A172 (cell line): ENCODE measurements around the gene HOXD8. TPM values are rescaled to one million over a fixed set of nuclear protein-coding genes. Genes with fewer than 3 reads are reported as not detected.
A peak's percentile ranks its signal among the peaks of the same experiment; 100 is the strongest.

ENCODE experiments used
- DNase-seq: peaks from one replicate; pipeline ENCODE4 v3.0.0-alpha.2; 2015; ENCODE audit warnings: low spot score
- total RNA-seq: library from RNA; depleted of rRNA; stranded (reverse); fragments of >200 nt; shearing (Covaris generic); gene quantifications from 2 replicates; pipeline ENCODE4 v1.2.3, GENCODE V29; 2014

Gene HOXD8
- total RNA-seq, 1 experiment from 2014 or later = 20.4 TPM

- DNase-seq = no peak
Observed at GRCh38 chr2:176103194-176103593, 26.3 kb upstream of the HOXD8 start.

GRCh38 chr2:176103742-176104315, 25.7 kb upstream of the HOXD8 start:
- no peak for DNase-seq

- peak; percentile 98 for DNase-seq
Observed at GRCh38 chr2:176104316-176105077, 25.0 kb upstream of the HOXD8 start.

- peak; percentile 70 for DNase-seq
Observed at GRCh38 chr2:176105078-176105729, 24.3 kb upstream of the HOXD8 start.

GRCh38 chr2:176105730-176106580, 23.6 kb upstream of the HOXD8 start:
- DNase-seq = peak; percentile 30

- DNase-seq = peak; percentile 76
Observed at GRCh38 chr2:176106581-176107539, 22.6 kb upstream of the HOXD8 start, which contains the start of gene HOXD11. HOXD11 (plus strand) TSS chr2:176107280; CDS start chr2:176107356, 76 bp downstream.

- no peak for DNase-seq
Observed at GRCh38 chr2:176107731-176108181, 21.7 kb upstream of the HOXD8 start.

GRCh38 chr2:176109192-176109901, 20.2 kb upstream of the HOXD8 start:
- DNase-seq = no peak

- DNase-seq = no peak
Observed at GRCh38 chr2:176109946-176110345, 19.6 kb upstream of the HOXD8 start.

GRCh38 chr2:176110415-176111308, 18.8 kb upstream of the HOXD8 start:
- no peak for DNase-seq

- no peak for DNase-seq
Observed at GRCh38 chr2:176111309-176111663, 18.2 kb upstream of the HOXD8 start.

GRCh38 chr2:176111846-176112374, 17.6 kb upstream of the HOXD8 start:
- no peak for DNase-seq

- DNase-seq = no peak
Observed at GRCh38 chr2:176112375-176113302, 16.9 kb upstream of the HOXD8 start.

GRCh38 chr2:176114120-176114929, 15.2 kb upstream of the HOXD8 start:
- DNase-seq = no peak

- DNase-seq = no peak
Observed at GRCh38 chr2:176114930-176115625, 14.4 kb upstream of the HOXD8 start.
